ENCODE measurements around the gene MTUS2.

Gene MTUS2

GRCh38 chr13:29515372-29515771 is 695.2 kb downstream of the MTUS2 start:
- in situ Hi-C loops (cut with MboI; ENCODE audit: low sequenced_read_pairs), result no loop called here

- in situ Hi-C loops (cut with MboI; ENCODE audit: low sequenced_read_pairs), result no loop called here
These were observed 695.9 kb downstream of the MTUS2 start for GRCh38 chr13:29516012-29516411.

- in situ Hi-C loops (cut with MboI; ENCODE audit: low sequenced_read_pairs), result no loop called here
These were observed 696.7 kb downstream of the MTUS2 start for GRCh38 chr13:29516880-29517279.

- in situ Hi-C loops (cut with MboI; ENCODE audit: low sequenced_read_pairs), result no loop called here
These were observed 699.8 kb downstream of the MTUS2 start for GRCh38 chr13:29519921-29520320.

GRCh38 chr13:29520671-29521070 is 700.5 kb downstream of the MTUS2 start:
- in situ Hi-C loops (cut with MboI; ENCODE audit: low sequenced_read_pairs), result no loop called here

- in situ Hi-C loops (cut with MboI; ENCODE audit: low sequenced_read_pairs), result no loop called here
These were observed 701.2 kb downstream of the MTUS2 start for GRCh38 chr13:29521336-29521735.

- in situ Hi-C loops (cut with MboI; ENCODE audit: low sequenced_read_pairs), result no loop called here
These were observed 702.0 kb downstream of the MTUS2 start for GRCh38 chr13:29522044-29522685.

- in situ Hi-C loops (cut with MboI; ENCODE audit: low sequenced_read_pairs), result no loop called here
These were observed 703.2 kb downstream of the MTUS2 start for GRCh38 chr13:29523199-29523961.

GRCh38 chr13:29524176-29524575 is 704.0 kb downstream of the MTUS2 start:
- in situ Hi-C loops (cut with MboI; ENCODE audit: low sequenced_read_pairs), result no loop called here

- in situ Hi-C loops (cut with MboI; ENCODE audit: low sequenced_read_pairs), result no loop called here
These were observed 704.5 kb downstream of the MTUS2 start for GRCh38 chr13:29524641-29525040.

GRCh38 chr13:29525757-29526156 is 705.6 kb downstream of the MTUS2 start:
- in situ Hi-C loops (cut with MboI; ENCODE audit: low sequenced_read_pairs), result no loop called here

- in situ Hi-C loops (cut with MboI; ENCODE audit: low sequenced_read_pairs), result no loop called here
These were observed 706.6 kb downstream of the MTUS2 start for GRCh38 chr13:29526741-29527140.

GRCh38 chr13:29527511-29527910 is 707.4 kb downstream of the MTUS2 start:
- in situ Hi-C loops (cut with MboI; ENCODE audit: low sequenced_read_pairs), result no loop called here

GRCh38 chr13:29527916-29528315 is 707.8 kb downstream of the MTUS2 start:
- in situ Hi-C loops (cut with MboI; ENCODE audit: low sequenced_read_pairs), result no loop called here

- in situ Hi-C loops (cut with MboI; ENCODE audit: low sequenced_read_pairs), result no loop called here
These were observed 709.6 kb downstream of the MTUS2 start for GRCh38 chr13:29529754-29530153.

GRCh38 chr13:29530901-29531300 is 710.8 kb downstream of the MTUS2 start:
- in situ Hi-C loops (cut with MboI; ENCODE audit: low sequenced_read_pairs), result no loop called here

- in situ Hi-C loops (cut with MboI; ENCODE audit: low sequenced_read_pairs), result no loop called here
These were observed 712.0 kb downstream of the MTUS2 start for GRCh38 chr13:29532116-29532515.

GRCh38 chr13:29532821-29533220 is 712.7 kb downstream of the MTUS2 start:
- in situ Hi-C loops (cut with MboI; ENCODE audit: low sequenced_read_pairs), result no loop called here

- in situ Hi-C loops (cut with MboI; ENCODE audit: low sequenced_read_pairs), result no loop called here
These were observed 713.9 kb downstream of the MTUS2 start for GRCh38 chr13:29534083-29534482.

- in situ Hi-C loops (cut with MboI; ENCODE audit: low sequenced_read_pairs), result no loop called here
These were observed 715.8 kb downstream of the MTUS2 start for GRCh38 chr13:29535663-29536655.

GRCh38 chr13:29536853-29537252 is 716.7 kb downstream of the MTUS2 start:
- in situ Hi-C loops (cut with MboI; ENCODE audit: low sequenced_read_pairs), result no loop called here

Data from hTERT RPE-1 (cell line).